NK-92 (cell line): Measurements from ENCODE around the gene RNU1-4.
"Not testable (repeated sequence)": the region's sequence is repeated elsewhere in the genome, so short reads cannot be mapped to it uniquely, and the experiment has no call there.

Experiments used
- DNase-seq: peaks from one replicate; lab custom pipeline; 2025; ENCODE audit not compliant: unreplicated experiment; lab: John Stamatoyannopoulos, UW

RNU1-4 gene

GRCh38 chr1:16725439-16726245, 14.7 kb upstream of the RNU1-4 start:
- DNase-seq: not testable (repeated sequence)

- DNase-seq: no peak
These were observed 12.9 kb upstream of the RNU1-4 start for GRCh38 chr1:16727190-16728111.

DNA sequence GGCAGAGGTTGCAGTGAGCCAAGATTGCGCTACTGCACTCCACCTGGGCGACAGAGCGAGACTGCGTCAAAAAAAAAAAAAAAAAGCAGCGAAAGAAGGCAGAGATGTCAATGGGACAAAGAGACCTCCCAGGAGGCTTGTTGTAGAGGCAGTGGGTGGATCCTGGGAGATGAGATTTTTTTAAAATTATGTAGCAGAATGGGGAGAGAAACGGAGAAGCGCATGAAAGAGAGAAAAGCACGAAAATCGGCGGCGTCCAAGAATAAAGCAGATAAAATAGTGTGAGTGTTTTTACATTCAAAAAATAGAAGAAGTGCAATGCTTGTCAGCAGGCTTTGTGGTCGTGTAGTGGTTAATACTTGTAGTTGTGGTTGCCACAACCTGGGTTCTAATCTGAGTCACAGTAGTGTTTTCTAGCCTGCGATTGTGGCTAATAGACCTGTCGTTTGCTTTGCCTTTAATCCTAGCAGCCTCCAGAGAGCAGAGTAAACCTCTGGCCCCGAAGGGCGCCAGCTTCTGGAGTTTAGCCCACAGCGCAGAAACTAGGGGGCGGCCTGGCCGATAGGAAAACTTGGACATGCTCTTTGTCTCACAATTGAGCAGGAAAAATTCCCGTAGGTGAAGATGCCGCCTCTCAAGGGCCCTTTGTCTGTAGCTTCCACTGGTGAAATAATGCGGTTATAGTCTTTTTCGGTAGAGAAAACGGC, 11.9 kb upstream of the RNU1-4 start:
- DNase-seq: not testable (repeated sequence)

DNA sequence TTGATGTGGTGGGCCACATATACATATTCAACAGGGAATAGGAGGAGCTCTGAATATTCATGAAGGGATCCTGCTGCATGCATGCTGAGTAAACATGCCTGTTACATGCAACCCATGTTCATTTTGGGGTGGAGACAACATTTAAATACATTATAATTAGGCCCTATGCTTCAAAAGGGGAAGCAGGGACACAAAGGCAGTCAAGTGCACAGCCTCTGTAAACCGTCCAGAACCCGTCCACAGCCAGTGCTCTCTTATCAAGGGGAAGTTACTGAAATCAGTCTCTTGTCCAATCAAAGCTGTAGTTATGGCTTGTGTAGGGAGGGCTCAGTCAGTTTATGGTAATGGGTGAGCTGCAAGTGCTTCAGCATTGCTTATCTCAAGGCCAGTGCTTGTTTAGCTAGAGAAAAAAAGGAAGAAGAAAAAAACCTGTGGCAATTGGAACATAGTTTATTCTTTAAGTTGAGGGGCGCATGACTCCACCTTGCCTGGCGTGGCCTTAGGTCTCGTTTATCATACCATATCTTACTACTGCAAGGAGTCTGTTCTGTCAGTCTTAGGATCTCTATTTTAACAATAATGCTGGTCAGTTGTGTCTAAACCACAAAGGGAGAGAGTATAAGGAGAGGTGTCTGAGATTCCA, 7.9 kb upstream of the RNU1-4 start:
- DNase-seq: not testable (repeated sequence)

- DNase-seq: not testable (repeated sequence)
These were observed 914 bp downstream of the RNU1-4 start for GRCh38 chr1:16741230-16741629.

DNA sequence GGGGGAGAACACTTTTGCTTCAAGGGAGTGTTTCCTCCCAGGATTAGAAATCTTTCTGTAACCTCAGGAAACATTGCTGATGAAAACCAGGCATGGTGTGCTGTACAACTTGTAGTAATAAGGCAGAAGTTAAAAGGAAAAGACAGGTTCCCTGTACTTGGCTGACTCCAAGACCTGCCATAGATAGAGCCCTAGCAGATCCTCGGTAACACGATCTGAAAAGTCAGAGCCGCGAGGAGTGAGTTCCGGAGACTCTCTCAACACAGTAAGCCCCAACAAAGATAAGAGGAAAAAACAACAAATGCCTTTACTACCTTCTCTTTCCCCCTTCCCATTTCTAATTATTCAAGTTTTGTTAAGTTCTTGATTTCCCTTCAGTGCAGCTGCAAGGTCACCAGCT, 7.3 kb downstream of the RNU1-4 start:
- not testable (repeated sequence) for DNase-seq

- not testable (repeated sequence) for DNase-seq
These were observed 8.4 kb downstream of the RNU1-4 start for GRCh38 chr1:16748710-16749109.

DNA sequence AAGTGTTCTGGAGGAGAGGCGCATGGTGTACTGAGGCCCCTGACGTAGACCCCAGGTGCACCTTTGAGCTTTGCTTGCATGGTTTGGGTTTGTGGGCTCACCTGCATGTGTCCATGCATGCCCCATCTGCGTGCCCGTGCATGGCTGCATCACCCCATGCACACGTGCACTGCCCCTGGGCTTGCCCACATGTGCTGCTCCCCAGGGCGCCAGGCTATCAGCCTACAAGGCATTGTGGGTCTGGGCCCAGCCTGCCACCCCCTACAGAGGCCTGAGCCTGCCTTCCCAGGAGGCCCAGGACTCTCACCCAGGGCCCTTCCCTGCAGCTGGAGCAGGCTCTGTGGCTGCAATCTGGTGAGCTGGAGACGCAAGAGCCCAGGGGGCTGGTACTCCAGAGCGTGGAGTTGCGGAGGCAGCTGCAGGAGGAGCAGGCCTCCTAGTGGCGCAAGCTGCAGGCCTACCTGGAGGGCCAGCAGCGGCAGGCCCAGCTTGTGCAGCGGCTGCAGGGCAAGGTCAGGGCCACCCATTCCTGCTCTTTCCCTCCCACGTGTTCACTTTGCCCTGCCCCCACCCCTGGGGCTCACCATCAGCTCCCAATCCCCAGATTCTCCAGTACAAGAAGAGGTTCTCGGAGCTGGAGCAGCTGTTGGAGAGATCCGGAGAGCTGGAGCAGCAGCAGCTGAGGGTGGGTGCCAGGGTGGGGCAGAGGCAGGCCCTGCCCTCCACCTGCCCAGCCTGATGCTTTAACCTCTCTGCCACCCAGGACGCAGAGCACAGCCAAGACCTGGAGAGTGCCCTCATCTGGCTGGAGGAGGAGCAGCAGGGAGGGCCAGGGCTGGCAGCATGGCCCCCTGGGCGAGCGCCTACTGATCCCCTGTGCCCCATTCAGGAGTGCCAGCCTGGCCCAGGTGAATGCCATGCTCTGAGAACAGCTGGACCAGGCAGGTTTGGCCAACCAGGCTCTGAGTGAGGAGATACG, 9.9 kb downstream of the RNU1-4 start:
- not testable (repeated sequence) for DNase-seq

DNA sequence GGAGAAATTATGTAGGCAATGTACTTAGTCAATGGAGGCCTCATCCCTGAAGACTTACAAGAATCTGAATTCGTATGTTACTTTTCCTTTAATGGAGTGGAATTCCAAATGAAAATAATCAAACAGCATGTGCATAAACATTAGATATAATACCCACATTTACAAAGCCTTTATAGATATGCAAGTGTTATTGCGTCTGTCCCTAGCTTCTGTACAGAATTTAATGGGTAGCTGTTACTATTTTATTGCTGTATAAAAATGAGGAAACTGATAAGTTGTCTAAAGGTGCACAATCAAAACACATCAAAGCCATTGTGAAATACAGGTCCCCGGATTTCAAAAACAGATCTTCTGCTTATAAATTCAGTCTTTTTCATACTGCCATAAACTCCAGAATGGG, 12.5 kb downstream of the RNU1-4 start:
- DNase-seq: not testable (repeated sequence)

DNA sequence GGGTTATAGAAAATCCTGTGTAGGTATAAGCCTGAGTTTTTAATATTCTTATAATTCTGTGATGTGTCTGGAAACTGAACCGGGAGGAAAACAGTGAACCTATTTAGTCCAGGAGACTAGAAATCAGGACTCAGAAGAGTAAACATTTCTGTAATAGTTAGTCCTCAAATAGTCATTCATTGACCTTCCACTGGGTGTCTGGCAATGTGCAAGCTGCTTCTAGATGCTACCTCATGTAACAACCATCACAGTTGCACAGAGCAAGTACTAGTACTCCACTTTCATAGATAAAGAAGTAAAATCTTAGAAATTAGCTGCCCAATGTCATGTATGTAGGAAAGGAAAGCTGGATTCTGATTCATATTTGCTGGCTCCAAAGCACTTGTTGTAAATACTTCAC, 15.1 kb downstream of the RNU1-4 start:
- not testable (repeated sequence) for DNase-seq

DNA sequence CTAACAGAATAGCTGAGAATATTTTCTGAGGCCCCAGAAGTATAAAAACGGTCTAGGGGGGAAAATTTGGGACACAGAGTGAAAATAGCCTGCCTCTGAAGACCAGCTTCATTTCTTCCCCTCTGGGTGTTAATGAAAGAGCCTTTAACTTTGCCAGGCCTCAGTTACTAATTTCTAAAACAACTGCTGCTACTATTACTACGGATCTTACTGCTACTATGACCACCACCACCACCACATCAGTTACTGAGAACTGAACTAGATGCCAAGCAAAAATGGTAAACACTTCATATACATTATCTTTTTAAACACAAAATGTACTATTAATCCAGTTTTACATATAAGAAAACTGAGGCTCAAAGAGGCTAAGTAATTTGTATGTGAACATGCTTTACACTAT, 15.6 kb downstream of the RNU1-4 start:
- DNase-seq: not testable (repeated sequence)

GRCh38 chr1:16757574-16757973, 17.3 kb downstream of the RNU1-4 start:
- DNase-seq: not testable (repeated sequence)

- not testable (repeated sequence) for DNase-seq
These were observed 17.7 kb downstream of the RNU1-4 start for GRCh38 chr1:16758060-16758459.

DNA sequence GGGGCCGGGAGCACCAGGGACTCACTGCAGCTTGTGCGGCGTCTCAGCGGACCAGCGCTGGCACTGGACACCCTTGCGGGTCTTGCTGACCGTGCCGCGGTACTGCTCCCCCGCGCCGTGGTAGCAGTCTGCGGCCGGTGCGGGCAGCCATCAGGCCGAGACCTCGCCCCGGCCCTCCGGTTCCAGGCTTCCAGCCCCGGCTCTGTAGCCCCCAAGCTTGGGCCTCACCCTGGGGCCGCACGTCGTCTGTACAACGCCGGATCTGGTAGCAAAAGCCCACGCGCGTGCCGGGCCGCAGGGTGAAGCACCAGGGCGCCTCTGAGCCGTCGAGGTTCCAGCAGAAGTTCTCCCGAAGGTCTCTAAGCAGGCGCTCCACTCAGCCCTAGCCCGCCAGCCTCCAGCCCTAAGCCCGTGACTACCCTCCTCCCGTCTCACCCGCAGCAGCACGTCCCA, 18.8 kb downstream of the RNU1-4 start:
- not testable (repeated sequence) for DNase-seq

- DNase-seq: not testable (repeated sequence)
These were observed 19.5 kb downstream of the RNU1-4 start for GRCh38 chr1:16759650-16760455.

DNA sequence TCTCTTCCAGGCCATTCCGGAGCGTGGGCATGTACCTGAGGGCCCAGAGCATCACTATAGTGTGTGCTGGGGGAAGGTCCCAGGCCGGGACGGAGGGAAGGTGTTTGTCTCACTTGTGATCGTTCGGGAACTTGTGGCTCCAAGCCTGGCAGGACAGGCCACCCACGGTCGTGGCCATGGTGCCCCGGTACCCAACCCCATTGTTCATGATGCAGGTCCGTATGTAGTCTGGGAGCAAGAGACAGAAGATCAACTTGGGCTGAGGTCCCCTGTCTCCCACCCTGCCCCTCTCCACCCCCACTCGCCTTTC, 20.1 kb downstream of the RNU1-4 start:
- not testable (repeated sequence) for DNase-seq

DNA sequence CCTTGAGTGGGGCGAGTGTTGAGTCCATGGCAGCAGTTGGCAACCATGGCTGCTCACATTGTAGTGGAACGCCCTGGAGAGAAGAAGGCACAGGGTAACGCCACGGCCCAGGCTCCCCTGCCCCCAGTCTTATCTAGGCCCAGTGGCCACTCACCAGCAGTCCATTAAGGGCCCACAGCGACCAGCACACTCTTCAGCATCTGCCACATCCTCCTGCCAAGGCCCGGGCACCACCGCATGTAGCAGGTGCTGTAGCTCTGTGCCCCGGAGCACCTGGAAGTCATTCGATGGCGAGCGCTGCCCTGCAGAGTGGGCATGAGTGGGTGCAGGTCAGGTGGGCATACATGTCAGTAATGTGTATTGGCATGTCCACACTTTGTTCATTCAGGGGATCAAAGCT, 20.5 kb downstream of the RNU1-4 start:
- DNase-seq: not testable (repeated sequence)

GRCh38 chr1:16764248-16764819, 24.0 kb downstream of the RNU1-4 start:
- DNase-seq: not testable (repeated sequence)
